GM12878 (cell line): ENCODE data around the gene SSH2.

Experiments
- CBX3 ChIP-seq: fragments of 200-600 bp; sonication (generic); IDR thresholded peaks from 2 replicates; pipeline ENCODE4 v1.6.1; 2016; ENCODE audit warnings: low read depth, borderline replicate concordance
- EZH2 ChIP-seq: IDR thresholded peaks from 2 replicates; pipeline ENCODE4 v1.6.1; 2012; ENCODE audit warnings: low read depth, mild to moderate bottlenecking, control low read depth, inconsistent platforms, low read length, borderline replicate concordance; ENCODE audit not compliant: control insufficient read depth
- HCFC1 ChIP-seq: fragments of 150-350 bp; IDR thresholded peaks from 2 replicates; pipeline ENCODE4 v1.6.1; 2014; ENCODE audit warnings: low read length
- POLR2AphosphoS5 ChIP-seq: IDR thresholded peaks from 2 replicates; pipeline ENCODE4 v1.6.1; 2011; ENCODE audit warnings: mild to moderate bottlenecking, low read length, inconsistent platforms
- SIN3A ChIP-seq: IDR thresholded peaks from 2 replicates; pipeline ENCODE4 v1.6.1; 2012; ENCODE audit warnings: low read depth, low read length, improper control_type of control experiment
- TARDBP ChIP-seq: IDR thresholded peaks from 2 replicates; pipeline ENCODE4 v1.6.1; 2016; ENCODE audit warnings: borderline replicate concordance
- YY1 ChIP-seq: IDR thresholded peaks from 2 replicates; pipeline ENCODE4 v1.6.1; 2011; ENCODE audit warnings: low read depth, mild to moderate bottlenecking, low read length
- TF ChIP-seq, protein P1 (sequence below): fragments of 450-650 bp; IDR thresholded peaks from 2 replicates; pipeline ENCODE4 v1.6.1; 2017; ENCODE audit warnings: mild to moderate bottlenecking
- TF ChIP-seq, protein P2 (sequence below): IDR thresholded peaks from 2 replicates; pipeline ENCODE4 v1.6.1; 2011; ENCODE audit warnings: low read depth, low read length, improper control_type of control experiment, borderline replicate concordance
- TF ChIP-seq, protein P3 (sequence below): fragments of 450-650 bp; conservative IDR thresholded peaks from 2 replicates; pipeline ENCODE4 v1.6.1; 2017; ENCODE audit warnings: mild to moderate bottlenecking, moderate library complexity
- TF ChIP-seq, protein P4 (sequence below), 3 experiments: IDR thresholded peaks in 2 of 3; conservative IDR thresholded peaks in 1 of 3; 2 replicates each; pipeline ENCODE4 v1.5.1; 2011; ENCODE audit warnings: low read depth in 3 of 3, low read length in 3 of 3, mild to moderate bottlenecking in 3 of 3, control low read depth in 2 of 3, moderate library complexity in 2 of 3, inconsistent platforms in 1 of 3, mixed read lengths in 1 of 3; ENCODE audit not compliant: control insufficient read depth in 2 of 3, insufficient read depth in 1 of 3; ENCODE audit errors: extremely low read depth in 1 of 3

DNA sequence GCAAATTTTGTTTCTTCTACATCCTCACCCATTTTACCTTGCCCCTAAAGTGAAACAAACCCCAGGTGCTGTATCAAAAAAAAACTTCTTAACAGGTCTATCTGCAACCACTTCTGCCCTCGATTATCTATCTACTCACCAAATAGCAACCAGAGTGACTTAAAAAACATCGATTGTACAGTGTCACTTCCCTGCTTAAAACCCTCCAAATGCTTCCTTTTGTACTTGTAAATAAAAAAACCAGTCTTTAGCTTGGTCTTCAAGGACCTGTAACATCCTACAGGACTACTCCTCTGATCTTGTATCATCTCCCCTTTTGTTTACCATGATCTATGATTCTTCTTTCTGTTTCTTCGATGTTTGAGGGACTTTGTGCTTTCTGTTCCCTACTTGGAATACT, 224.6 kb downstream of the SSH2 start:
- TF ChIP-seq, protein P1, sequence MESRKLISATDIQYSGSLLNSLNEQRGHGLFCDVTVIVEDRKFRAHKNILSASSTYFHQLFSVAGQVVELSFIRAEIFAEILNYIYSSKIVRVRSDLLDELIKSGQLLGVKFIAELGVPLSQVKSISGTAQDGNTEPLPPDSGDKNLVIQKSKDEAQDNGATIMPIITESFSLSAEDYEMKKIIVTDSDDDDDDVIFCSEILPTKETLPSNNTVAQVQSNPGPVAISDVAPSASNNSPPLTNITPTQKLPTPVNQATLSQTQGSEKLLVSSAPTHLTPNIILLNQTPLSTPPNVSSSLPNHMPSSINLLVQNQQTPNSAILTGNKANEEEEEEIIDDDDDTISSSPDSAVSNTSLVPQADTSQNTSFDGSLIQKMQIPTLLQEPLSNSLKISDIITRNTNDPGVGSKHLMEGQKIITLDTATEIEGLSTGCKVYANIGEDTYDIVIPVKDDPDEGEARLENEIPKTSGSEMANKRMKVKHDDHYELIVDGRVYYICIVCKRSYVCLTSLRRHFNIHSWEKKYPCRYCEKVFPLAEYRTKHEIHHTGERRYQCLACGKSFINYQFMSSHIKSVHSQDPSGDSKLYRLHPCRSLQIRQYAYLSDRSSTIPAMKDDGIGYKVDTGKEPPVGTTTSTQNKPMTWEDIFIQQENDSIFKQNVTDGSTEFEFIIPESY: no peak
- TF ChIP-seq, protein P2, sequence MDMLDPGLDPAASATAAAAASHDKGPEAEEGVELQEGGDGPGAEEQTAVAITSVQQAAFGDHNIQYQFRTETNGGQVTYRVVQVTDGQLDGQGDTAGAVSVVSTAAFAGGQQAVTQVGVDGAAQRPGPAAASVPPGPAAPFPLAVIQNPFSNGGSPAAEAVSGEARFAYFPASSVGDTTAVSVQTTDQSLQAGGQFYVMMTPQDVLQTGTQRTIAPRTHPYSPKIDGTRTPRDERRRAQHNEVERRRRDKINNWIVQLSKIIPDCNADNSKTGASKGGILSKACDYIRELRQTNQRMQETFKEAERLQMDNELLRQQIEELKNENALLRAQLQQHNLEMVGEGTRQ: no peak
- TF ChIP-seq, protein P3, sequence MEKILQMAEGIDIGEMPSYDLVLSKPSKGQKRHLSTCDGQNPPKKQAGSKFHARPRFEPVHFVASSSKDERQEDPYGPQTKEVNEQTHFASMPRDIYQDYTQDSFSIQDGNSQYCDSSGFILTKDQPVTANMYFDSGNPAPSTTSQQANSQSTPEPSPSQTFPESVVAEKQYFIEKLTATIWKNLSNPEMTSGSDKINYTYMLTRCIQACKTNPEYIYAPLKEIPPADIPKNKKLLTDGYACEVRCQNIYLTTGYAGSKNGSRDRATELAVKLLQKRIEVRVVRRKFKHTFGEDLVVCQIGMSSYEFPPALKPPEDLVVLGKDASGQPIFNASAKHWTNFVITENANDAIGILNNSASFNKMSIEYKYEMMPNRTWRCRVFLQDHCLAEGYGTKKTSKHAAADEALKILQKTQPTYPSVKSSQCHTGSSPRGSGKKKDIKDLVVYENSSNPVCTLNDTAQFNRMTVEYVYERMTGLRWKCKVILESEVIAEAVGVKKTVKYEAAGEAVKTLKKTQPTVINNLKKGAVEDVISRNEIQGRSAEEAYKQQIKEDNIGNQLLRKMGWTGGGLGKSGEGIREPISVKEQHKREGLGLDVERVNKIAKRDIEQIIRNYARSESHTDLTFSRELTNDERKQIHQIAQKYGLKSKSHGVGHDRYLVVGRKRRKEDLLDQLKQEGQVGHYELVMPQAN: no peak
- TF ChIP-seq, protein P4, sequence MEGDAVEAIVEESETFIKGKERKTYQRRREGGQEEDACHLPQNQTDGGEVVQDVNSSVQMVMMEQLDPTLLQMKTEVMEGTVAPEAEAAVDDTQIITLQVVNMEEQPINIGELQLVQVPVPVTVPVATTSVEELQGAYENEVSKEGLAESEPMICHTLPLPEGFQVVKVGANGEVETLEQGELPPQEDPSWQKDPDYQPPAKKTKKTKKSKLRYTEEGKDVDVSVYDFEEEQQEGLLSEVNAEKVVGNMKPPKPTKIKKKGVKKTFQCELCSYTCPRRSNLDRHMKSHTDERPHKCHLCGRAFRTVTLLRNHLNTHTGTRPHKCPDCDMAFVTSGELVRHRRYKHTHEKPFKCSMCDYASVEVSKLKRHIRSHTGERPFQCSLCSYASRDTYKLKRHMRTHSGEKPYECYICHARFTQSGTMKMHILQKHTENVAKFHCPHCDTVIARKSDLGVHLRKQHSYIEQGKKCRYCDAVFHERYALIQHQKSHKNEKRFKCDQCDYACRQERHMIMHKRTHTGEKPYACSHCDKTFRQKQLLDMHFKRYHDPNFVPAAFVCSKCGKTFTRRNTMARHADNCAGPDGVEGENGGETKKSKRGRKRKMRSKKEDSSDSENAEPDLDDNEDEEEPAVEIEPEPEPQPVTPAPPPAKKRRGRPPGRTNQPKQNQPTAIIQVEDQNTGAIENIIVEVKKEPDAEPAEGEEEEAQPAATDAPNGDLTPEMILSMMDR (IDR thresholded peaks at IDR 0.05 in 2 of 3, conservative IDR thresholded peaks at IDR 0.05 in 1 of 3; ENCODE audit: control insufficient read depth in 2 of 3, extremely low read depth in 1 of 3, insufficient read depth in 1 of 3, low read depth in 3 of 3, low read length in 3 of 3): no peak
- TF ChIP-seq SIN3A (no peak), TARDBP (no peak), CBX3 (no peak), EZH2 (no peak), HCFC1 (no peak), YY1 (no peak), POLR2AphosphoS5 (no peak)
